Activated T-cell treated with anti-CD3 and anti-CD28 coated beads for 4 hours (primary cell): ENCODE results near the gene XCR1.

Source experiments
- DNase-seq: peaks from one replicate; pipeline ENCODE4 v3.0.0-alpha.2; 2020

The XCR1 gene

DNA sequence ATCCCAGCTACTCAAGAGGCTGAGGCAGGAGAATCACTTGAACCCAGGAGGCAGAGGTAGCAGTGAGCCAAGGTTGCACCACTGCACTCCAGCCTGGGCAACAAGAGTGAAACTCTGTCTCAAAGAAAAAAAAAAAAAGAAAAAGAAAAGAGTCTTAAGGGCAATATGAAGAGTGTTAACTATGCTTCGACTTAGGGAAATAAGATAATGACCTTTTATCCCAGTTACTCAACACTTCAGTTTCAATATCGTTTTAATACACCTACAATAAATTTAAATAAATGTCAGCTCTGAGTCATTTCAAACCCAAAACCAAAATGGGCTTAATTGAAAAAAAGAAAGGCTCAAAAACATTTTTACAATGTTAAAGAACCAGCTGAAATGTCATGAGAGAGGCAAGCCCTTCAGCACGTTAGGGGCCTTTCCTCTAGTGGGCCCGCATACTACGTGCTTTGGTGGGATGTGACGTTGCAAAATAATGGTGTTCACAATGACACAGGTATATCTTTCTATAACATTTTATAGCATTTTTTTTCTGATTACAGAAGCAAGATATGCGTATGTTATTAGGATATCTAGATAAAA, 47.0 kb downstream of the XCR1 start:
- no peak for DNase-seq

DNA sequence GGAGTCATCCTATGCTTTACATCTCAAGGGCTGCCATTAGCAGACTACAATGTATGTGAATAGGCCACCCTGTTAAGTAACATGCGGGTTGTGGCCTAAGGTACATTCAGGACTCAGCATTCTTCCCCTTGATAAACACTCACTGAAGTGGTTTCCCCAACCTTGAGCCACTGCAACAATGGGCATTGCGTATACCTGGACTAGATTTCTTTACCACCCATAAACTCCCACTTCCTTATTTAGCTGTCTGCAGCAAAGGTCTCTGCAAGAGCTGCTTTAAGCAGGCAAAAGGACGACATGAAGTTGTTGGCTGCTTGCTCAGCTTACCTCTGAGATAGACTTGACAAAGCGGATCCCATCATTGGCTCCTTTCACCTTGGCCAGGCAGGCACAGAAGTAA, 47.9 kb downstream of the XCR1 start:
- no peak for DNase-seq

GRCh38 chr3:45978006-45978761, 49.1 kb downstream of the XCR1 start:
- no peak for DNase-seq

DNA sequence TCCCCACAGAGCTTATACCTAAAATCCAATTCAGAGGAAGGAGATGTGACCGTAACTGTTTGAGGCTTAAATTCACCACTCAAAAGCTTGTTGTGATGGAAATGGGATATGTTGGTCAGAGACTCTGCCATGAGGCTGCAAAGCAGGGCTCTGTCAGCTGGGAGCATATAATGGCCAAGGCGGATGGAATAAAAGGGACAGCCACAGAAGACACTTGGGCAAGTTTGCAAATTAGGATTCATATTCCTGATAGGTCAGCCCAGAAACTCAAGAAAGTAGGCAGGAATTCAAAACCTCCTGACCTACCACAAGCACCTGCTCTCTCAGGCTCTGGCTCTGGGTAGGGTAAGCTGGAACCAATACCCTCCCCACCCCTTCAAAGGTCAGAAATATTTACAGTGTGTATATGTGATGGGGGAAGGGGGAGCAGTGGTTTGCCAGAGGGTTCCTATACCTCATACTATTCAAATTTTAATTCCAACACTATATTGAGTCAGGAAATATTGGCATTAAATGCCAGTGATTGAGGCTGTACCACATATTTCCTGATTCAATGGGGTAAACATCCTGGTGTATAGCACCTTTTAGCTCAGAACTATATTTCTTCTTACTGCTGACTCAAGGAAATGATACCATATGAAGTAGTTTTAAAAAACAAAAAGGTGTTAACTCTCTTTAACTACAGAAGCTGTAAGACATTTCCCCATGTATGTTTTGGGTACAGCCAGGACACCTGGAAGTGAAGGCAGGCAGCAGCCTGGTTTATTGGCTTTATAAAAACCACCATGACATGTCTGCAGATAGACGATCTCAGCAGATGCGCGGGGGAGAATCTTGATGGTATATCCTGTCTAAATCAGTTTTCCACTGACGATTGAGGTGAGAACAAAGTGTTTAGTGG, 50.8 kb downstream of the XCR1 start:
- DNase-seq: no peak

- no peak for DNase-seq
Observed at GRCh38 chr3:45975686-45976085, 51.6 kb downstream of the XCR1 start.

DNA sequence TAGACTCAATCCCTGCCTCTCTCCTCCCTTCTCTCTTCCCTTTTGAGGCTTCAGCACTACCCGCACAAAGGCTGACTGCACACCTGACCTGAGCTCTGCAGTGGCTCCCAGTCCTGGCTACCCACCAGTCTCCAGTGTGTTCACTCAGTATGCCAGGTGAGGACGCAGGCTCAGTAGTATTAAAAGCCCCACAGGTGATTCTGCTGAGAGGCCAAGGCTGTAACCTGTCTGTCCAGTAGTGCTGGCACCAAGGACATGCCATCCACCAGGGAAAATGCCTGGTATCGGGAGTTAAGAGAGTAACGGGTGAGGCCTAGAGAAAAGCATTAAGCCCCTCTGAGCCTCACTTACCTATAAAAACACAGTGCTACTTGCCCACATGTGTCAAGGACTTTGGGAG, 52.6 kb downstream of the XCR1 start:
- DNase-seq: no peak

- no peak for DNase-seq
Observed at GRCh38 chr3:45972534-45973402, 54.5 kb downstream of the XCR1 start.

DNA sequence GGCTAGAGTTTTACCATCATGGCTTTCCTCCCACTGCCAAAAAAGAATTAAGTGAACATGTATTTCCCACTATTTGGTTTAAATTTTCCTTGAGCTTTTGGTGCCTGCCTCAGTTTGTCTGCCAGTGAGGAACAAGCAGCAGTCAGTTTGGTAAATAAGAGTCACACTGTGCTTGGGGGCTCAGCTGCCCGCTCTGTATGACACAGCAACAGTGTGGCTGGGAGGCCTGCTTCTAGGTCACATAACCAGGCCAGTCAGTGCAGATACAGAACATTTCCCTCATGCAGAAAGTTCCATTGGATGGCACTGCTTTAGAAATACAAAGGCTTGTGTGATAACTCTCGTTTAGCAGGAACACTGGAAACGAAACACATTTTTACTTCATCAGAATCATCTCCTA, 57.3 kb downstream of the XCR1 start:
- no peak for DNase-seq

DNA sequence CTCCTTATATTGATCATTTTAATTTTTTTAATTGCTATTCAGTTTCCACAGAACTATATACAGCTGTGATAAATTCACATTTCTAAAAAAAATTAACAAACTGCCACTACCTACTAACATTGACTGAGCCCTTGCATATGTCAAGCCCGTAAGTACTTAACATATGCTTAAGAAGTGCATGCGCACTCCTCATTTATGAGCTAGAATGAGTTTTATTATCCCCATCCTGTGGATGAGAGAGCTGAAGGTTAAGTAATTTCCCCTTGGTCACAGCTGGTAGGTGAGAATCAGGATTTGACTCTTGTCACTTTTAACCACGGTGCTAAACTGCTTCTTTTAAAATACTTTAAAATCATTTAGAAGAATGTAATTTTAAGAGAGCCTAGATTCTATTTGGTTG, 58.2 kb downstream of the XCR1 start:
- DNase-seq: no peak

DNA sequence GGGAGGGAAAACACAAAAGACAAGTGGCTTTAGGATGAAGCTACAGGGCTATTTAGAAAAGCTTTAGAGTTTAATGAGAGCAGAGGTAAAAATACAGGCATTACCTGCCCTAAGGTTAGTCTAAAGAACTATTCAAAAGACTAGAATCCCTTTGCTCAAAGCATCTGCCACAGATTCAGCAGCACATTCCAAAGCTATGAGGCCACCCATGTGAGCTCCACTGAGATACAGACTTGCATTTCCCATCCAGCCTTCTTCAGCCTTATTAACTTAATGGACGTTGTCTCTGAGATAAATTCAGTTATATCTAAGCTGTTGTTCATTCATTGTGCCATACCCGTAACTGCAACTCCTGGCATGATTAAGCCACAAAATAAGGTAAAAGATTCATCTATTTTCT, 58.6 kb downstream of the XCR1 start:
- no peak for DNase-seq

GRCh38 chr3:45968149-45968548, 59.1 kb downstream of the XCR1 start:
- DNase-seq: no peak

- DNase-seq: no peak
Observed at GRCh38 chr3:45967724-45968123, 59.6 kb downstream of the XCR1 start.
